Tibial nerve (tissue), 4 donors: ENCODE results near the gene UFSP1. TPM values are rescaled to one million over a fixed set of nuclear protein-coding genes. Genes with fewer than 3 reads are reported as not detected.

ENCODE experiments used
- DNase-seq, 2 donors: peaks; one replicate each; pipeline ENCODE4 v3.0.0-alpha.2; 2019; ENCODE audit warnings: low spot score in 2 of 2
- H3K27ac ChIP-seq, 4 donors: fragments of 200-600 bp; sonication (generic) in 3 of 4; one replicate each; pipeline ENCODE4 v1.5.1; 2017 to 2019; ENCODE audit warnings: mild to moderate bottlenecking in 1 of 4
- H3K27me3 ChIP-seq, 2 donors: fragments of 200-600 bp; sonication (generic) in 1 of 2; one replicate each; pipeline versions ENCODE4 v1.5.1 to v1.6.0; 2017 to 2019
- H3K36me3 ChIP-seq, 3 donors: fragments of 200-600 bp; sonication (generic); one replicate each; pipeline ENCODE4 v1.5.1; 2018 to 2019
- H3K4me1 ChIP-seq, 4 donors: fragments of 200-600 bp; sonication (generic) in 3 of 4; one replicate each; pipeline ENCODE4 v1.5.1; 2017 to 2019
- H3K4me3 ChIP-seq, 4 donors: fragments of 200-600 bp; sonication (generic) in 3 of 4; one replicate each; pipeline ENCODE4 v1.5.1; 2017 to 2019; ENCODE audit warnings: mild to moderate bottlenecking in 1 of 4, moderate library complexity in 1 of 4
- H3K9me3 ChIP-seq, 4 donors: fragments of 200-600 bp; sonication (generic) in 3 of 4; one replicate each; pipeline ENCODE4 v1.5.1; 2017 to 2019
- CTCF ChIP-seq, 5 experiments: fragments of 200-600 bp in 3 of 5; fragments of 450-650 bp in 2 of 5; sonication (generic) in 3 of 5; IDR thresholded peaks; one replicate each; pipeline ENCODE4 v1.5.1; 2016 to 2019; ENCODE audit warnings: antibody characterized with exemption in 5 of 5, mild to moderate bottlenecking in 3 of 5, moderate library complexity in 2 of 5
- EP300 ChIP-seq, 2 donors: sonication (generic); formaldehyde crosslinking; IDR thresholded peaks; one replicate each; pipeline ENCODE4 v1.6.1; 2017; ENCODE audit warnings: antibody characterized with exemption in 2 of 2, mild to moderate bottlenecking in 1 of 2
- POLR2A ChIP-seq, 2 donors: fragments of 450-650 bp; IDR thresholded peaks; one replicate each; pipeline ENCODE4 v1.6.1; 2017; ENCODE audit warnings: antibody characterized with exemption in 2 of 2, mild to moderate bottlenecking in 2 of 2, moderate library complexity in 2 of 2
- WGBS, 2 donors: methylation state at CpG; one replicate each; pipeline ENCODE4 v1.1.5; 2018; 5-methylcytosine and 5-hydroxymethylcytosine counted together
- total RNA-seq, 4 donors: library from RNA; depleted of rRNA; stranded (reverse); fragments of >200 nt; gene quantifications; one replicate each; pipeline ENCODE4 v1.1.0, GENCODE V29; 2016

Gene UFSP1
- total RNA-seq, 4 donors from 2014 or later = 2.8 to 13.3 (median 5.0) TPM

DNA sequence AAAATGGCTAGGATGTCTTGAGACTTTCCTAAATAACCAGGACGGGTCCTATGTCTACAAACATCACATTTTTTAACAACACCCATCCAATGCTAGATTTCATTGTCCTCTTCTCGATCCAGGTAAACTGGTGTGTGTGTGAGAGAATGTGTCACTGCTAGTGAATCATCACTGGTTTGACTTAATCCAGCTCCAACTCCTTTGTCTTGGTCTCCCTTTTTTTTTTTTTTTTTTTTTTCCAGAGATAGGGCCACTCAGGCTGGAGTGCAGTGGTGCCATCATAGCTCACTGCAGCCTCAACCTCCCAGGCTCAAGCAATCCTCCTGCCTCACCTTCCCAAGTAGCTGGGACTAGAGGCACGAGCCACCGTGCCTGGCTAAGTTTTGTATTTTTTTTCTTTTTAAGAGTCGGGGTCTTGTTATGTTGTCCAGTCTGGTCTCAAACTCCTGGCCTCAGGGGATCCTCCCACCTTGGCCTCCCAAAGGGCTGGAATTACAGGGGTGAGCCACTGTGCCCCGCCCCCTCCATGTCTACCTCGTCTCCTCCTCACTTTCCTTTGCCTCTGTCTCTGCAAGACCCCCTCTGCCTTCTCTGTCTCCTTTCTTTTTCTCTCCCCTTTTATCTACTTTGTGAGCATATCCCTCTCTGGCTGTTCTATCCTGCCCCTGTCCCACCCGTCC lies 2.2 kb upstream of the UFSP1 start:
- Histone ChIP-seq H3K27ac (peak overlapping the region in 1 of 4 donors; percentile 93), H3K4me3 (peak overlapping the region in 1 of 4 donors; percentile 93)
- WGBS, 2 donors = 66 to 74% methylated on average over 8 of the region's 8 CpGs

GRCh38 chr7:100890653-100891567 lies 1.4 kb upstream of the UFSP1 start:
- no peak for DNase-seq
- peaks cover 0 to 27% (median 19%) of the 10 kb centered on the region in 3 donors for H3K36me3 ChIP-seq
- peak overlapping the region; percentile 77 to 93 (median 88) for H3K27ac ChIP-seq
- no peak for TF ChIP-seq CTCF (IDR thresholded peaks at IDR 0.05)
- TF ChIP-seq POLR2A (IDR thresholded peaks at IDR 0.05) = no peak
- TF ChIP-seq EP300 (IDR thresholded peaks at IDR 0.05) = no peak
- peak overlapping the region; percentile 65 to 93 (median 78) for H3K4me3 ChIP-seq
- peaks cover 0 to 59% (median 33%) of the 10 kb centered on the region in 4 donors for H3K4me1 ChIP-seq
- H3K9me3 ChIP-seq = no peaks in the 10 kb centered on the region
- peaks cover 0 to 28% of the 10 kb centered on the region in 2 donors for H3K27me3 ChIP-seq
- WGBS, 2 donors = 9 to 10% methylated on average over 40 to 43 of the region's 43 CpGs

More for the DNA sequence above, 2.2 kb upstream of the UFSP1 start:
- DNase-seq = no peak
- peaks cover 2 to 36% of the 10 kb centered on the region in 2 donors for H3K27me3 ChIP-seq
- H3K9me3 ChIP-seq = no peaks in the 10 kb centered on the region
- H3K36me3 ChIP-seq = peaks cover 0 to 19% (median 14%) of the 10 kb centered on the region in 3 donors
- H3K4me1 ChIP-seq = peaks cover 0 to 67% (median 40%) of the 10 kb centered on the region in 4 donors
- TF ChIP-seq POLR2A (IDR thresholded peaks at IDR 0.05) = no peak
- TF ChIP-seq CTCF (IDR thresholded peaks at IDR 0.05) = no peak
- TF ChIP-seq EP300 (IDR thresholded peaks at IDR 0.05) = no peak

GRCh38 chr7:100888291-100888987 lies 1.1 kb downstream of the UFSP1 start:
- Histone ChIP-seq H3K4me3 (peak overlapping the region; percentile 65 to 93 (median 81)), H3K36me3 (peaks cover 0 to 51% (median 35%) of the 10 kb centered on the region in 3 donors)
- 63 to 72% methylated on average over 18 of the region's 18 CpGs for WGBS, 2 donors

More at GRCh38 chr7:100888291-100888987, 1.1 kb downstream of the UFSP1 start:
- TF ChIP-seq CTCF (IDR thresholded peaks at IDR 0.05) (no peak), POLR2A (IDR thresholded peaks at IDR 0.05) (no peak), EP300 (IDR thresholded peaks at IDR 0.05) (no peak)
- Histone ChIP-seq H3K27ac (peak overlapping the region in 2 of 4 donors; percentile 84 to 93), H3K4me1 (peaks cover 0 to 43% (median 20%) of the 10 kb centered on the region in 4 donors), H3K9me3 (no peaks in the 10 kb centered on the region), H3K27me3 (peaks cover 0 to 5% of the 10 kb centered on the region in 2 donors)
- DNase-seq = no peak
